ENCODE data around the gene FAM131A.

DNA sequence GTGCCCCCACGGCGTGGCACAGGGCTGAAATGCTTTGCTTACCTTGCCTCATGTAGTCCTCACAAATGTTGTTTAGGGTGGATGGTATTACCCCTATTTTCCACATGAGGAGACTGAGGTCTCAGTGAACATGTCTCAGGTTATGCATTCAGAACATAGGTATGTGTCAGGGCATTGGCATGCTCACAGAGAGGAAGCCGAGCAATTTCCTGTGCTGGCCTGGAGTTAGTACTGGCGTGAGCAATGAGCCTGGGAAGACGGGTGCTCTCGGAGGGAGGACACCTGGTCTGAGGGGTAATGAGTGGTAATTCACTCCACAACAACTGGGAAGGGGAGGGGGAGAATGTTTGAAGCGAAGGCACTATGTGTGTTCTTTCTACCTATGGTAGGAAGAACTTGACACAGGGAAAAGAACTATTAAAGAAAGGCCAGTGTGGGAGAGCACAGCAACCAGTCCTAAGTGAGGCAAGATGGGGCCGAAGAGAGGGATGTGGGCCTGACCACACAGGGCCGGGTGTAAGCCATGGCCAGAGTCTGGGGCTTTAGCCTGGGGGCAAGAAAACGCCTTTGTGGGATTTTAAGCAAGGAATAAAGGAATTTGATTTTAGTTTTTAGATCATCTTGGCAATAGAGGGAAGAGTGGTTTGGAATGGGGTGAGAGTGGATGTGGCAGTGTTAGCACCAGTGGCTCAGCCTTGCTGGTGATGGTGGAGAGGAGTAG is 4.9 kb upstream of the FAM131A start:
- TF ChIP-seq, protein P1, sequence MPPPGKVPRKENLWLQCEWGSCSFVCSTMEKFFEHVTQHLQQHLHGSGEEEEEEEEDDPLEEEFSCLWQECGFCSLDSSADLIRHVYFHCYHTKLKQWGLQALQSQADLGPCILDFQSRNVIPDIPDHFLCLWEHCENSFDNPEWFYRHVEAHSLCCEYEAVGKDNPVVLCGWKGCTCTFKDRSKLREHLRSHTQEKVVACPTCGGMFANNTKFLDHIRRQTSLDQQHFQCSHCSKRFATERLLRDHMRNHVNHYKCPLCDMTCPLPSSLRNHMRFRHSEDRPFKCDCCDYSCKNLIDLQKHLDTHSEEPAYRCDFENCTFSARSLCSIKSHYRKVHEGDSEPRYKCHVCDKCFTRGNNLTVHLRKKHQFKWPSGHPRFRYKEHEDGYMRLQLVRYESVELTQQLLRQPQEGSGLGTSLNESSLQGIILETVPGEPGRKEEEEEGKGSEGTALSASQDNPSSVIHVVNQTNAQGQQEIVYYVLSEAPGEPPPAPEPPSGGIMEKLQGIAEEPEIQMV (tag; conservative IDR thresholded peaks at IDR 0.05; ENCODE audit: low read depth), result no peak
- no peak for TF ChIP-seq EZH2 (IDR thresholded peaks at IDR 0.05; ENCODE audit: borderline replicate concordance, low read depth, low read length)
